Erythroblast (primary cell): ENCODE measurements around the gene BSN.

Source experiments
- GATA1 ChIP-seq: IDR thresholded peaks from 2 replicates; pipeline ENCODE4 v1.6.1; 2011; ENCODE audit warnings: low read depth, mild to moderate bottlenecking, control low read depth, low read length, moderate library complexity
- POLR2A ChIP-seq: IDR thresholded peaks from 2 replicates; pipeline ENCODE4 v1.6.1; 2011; ENCODE audit warnings: mild to moderate bottlenecking, low read length

DNA sequence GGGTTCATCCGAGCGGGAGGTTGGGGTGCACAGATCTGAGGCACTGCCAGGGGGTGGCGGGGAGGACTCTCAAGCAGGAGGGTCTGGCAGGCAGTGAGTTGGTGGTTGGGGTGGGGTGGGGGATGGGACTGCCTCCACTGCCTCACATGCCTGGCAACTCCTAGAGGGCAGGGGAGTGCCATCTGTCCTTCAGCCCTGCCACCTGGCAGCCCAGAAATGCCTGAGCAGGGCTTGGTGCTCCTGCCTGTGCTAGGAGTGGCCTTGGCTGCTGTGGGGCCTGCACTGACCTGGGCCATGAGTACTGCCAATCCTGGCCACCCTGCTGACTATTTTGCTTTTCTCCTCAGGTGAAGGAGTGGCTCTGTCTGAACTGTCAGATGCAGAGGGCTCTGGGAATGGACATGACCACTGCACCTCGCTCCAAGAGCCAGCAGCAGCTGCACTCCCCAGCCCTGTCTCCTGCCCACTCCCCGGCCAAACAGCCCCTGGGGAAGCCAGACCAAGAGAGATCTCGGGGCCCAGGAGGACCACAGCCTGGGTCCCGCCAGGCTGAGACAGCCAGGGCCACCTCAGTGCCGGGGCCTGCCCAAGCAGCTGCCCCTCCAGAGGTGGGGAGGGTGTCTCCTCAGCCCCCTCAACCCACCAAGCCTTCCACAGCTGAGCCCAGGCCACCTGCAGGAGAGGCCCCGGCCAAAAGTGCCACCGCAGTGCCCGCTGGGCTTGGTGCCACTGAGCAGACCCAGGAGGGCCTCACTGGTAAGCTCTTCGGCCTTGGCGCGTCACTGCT lies 87.8 kb downstream of the BSN start:
- TF ChIP-seq POLR2A (no peak), GATA1 (no peak)
